SH-SY5Y (cell line): ENCODE data around the gene MTHFD2.

Source experiments
- GATA2 ChIP-seq: IDR thresholded peaks from 2 replicates; pipeline ENCODE4 v1.6.1; 2011; ENCODE audit warnings: mild to moderate bottlenecking, low read depth, low read length
- GATA3 ChIP-seq: IDR thresholded peaks from 2 replicates; pipeline ENCODE4 v1.6.1; 2011; ENCODE audit warnings: low read depth, mild to moderate bottlenecking, low read length, moderate library complexity

GRCh38 chr2:74168739-74169138 lies 29.7 kb upstream of the MTHFD2 start:
- TF ChIP-seq GATA3 (no peak), GATA2 (no peak)
